ENCODE results near the gene EML4. TPM values are rescaled to one million over a fixed set of nuclear protein-coding genes. Genes with fewer than 3 reads are reported as not detected.
A peak's percentile ranks its signal among the peaks of the same experiment; 100 is the strongest.

Gene EML4
- total and polyA plus RNA-seq, 2 of the 13 experiments (the other 11 are each of a cell fraction or from before 2014, with no cell fraction given) = 243 to 476 TPM

- ATAC-seq (peak; percentile 3), DNase-seq (ENCODE audit: low spot score) (no peak), FAIRE-seq (no peak)
- Histone ChIP-seq H4K20me1 (ENCODE audit: insufficient read depth, low read length) (no peaks in the 10 kb centered on the region; the same call in 1 of the 2 replicates), H3K36me3 (replicated peaks in 1 of 2; ENCODE audit: control insufficient read depth in 1 of 2, insufficient read depth in 2 of 2, low read length in 2 of 2) (no peaks in the 10 kb centered on the region; a peak in 1 of 5 replicates), H3K9ac (ENCODE audit: insufficient read depth, low read depth, low read length) (peak overlapping the region; percentile 97), H3K27ac (ENCODE audit: extremely low read length, insufficient read depth, low read length) (peak overlapping the region; percentile 96), H2AFZ (ENCODE audit: low read length) (no peak overlapping the region), H3K79me2 (ENCODE audit: insufficient read depth, low read length) (peaks cover 53% of the 10 kb centered on the region), H3K4me2 (ENCODE audit: low read depth, low read length) (peak overlapping the region; percentile 89), H3K4me1 (ENCODE audit: insufficient read depth, low read length) (peaks cover 50% of the 10 kb centered on the region), H3K27me3 (ENCODE audit: control insufficient read depth in 1 of 2, insufficient read depth in 2 of 2, low read length in 2 of 2) (no peaks in the 10 kb centered on the region; a peak in 1 of 5 replicates), H3K9me3 (ENCODE audit: low read length) (no peaks in the 10 kb centered on the region), H3K4me3 (replicated peaks in 1 of 3; ENCODE audit: insufficient read depth in 1 of 3, low read depth in 2 of 3, low read length in 3 of 3) (peak overlapping the region; percentile 84 to 98 (median 94))
- intact Hi-C loops (cut with micrococcal nuclease; ENCODE audit: unreplicated experiment) = loop anchor here (2.0 to 5.0 kb wide), 3 partner anchors 18 to 302 kb away; partner anchors contain the start of gene KCNG3
- ChIA-PET CTCF (ENCODE audit: low intra/inter-chr PET ratio, low total read pairs) (no interaction called here), POLR2A (interaction anchor here (0.8 to 1.4 kb wide), 4 partner anchors 14 to 269 kb away, joined by 3 to 4 read pairs (median 3); no protein-coding TSS in a partner anchor)
- in situ Hi-C loops (cut with HindIII; ENCODE audit: extremely low pct_ligation_motif_present, low pct_unique_long_range_greater_than_20kb) = loop anchor here (25.0 kb wide), 1 partner anchor 498 kb away; no protein-coding TSS in a partner anchor
- 0% methylated on average over 13 of the region's 15 CpGs for WGBS (ENCODE audit: low lambda C conversion rate)
- BruUV-seq (replicated peaks) = no TSS peak
- TF ChIP-seq ZBTB44 (CRISPR knock-in tag; IDR thresholded peaks at IDR 0.05) (no peak), ZNF570 (CRISPR knock-in tag; IDR thresholded peaks at IDR 0.05; ENCODE audit: borderline replicate concordance) (no peak), ATF5 (CRISPR knock-in tag; IDR thresholded peaks at IDR 0.05; ENCODE audit: low read depth) (no peak), ZNF879 (CRISPR knock-in tag; IDR thresholded peaks at IDR 0.05) (no peak), NCOA1 (CRISPR knock-in tag; IDR thresholded peaks at IDR 0.05) (peak; percentile 29; the same call in 1 of the 2 replicates), ZNF10 (CRISPR knock-in tag; IDR thresholded peaks at IDR 0.05; ENCODE audit: borderline replicate concordance, low read depth) (no peak), FLYWCH1 (CRISPR knock-in tag; IDR thresholded peaks at IDR 0.05) (no peak), GLI4 (CRISPR knock-in tag; IDR thresholded peaks at IDR 0.05; ENCODE audit: borderline replicate concordance) (no peak), XBP1 (CRISPR knock-in tag; IDR thresholded peaks at IDR 0.05) (no peak), HNF1A (IDR thresholded peaks at IDR 0.05; ENCODE audit: low read depth) (0 out of 2 replicates have a peak, but pooled peaks have one; percentile 7), HNF1A (CRISPR knock-in tag; IDR thresholded peaks at IDR 0.05; ENCODE audit: borderline replicate concordance) (no peak), PATZ1 (CRISPR knock-in tag; IDR thresholded peaks at IDR 0.05) (no peak), ZBTB37 (CRISPR knock-in tag; IDR thresholded peaks at IDR 0.05) (0 out of 2 replicates have a peak, but pooled peaks have one; percentile 46), ZBTB42 (CRISPR knock-in tag; IDR thresholded peaks at IDR 0.05) (no peak)
Measured at GRCh38 chr2:42360493-42360889, 191.3 kb downstream of the EML4 start.

All from HepG2 (cell line).